Type B pancreatic cell (in vitro differentiated cells): Measurements from ENCODE around the gene HKDC1. TPM values are rescaled to one million over a fixed set of nuclear protein-coding genes. Genes with fewer than 3 reads are reported as not detected.

ENCODE experiments used
- DNase-seq: peaks from one replicate; pipeline ENCODE4 v3.0.0; 2021; ENCODE audit warnings: mixed read lengths; ENCODE audit not compliant: unreplicated experiment; ENCODE audit errors: extremely low spot score
- H3K27ac Mint-ChIP-seq: 2 replicates; pipeline ENCODE4 v1.8.0; 2021; ENCODE audit warnings: mild to moderate bottlenecking, mixed read lengths
- H3K27me3 Mint-ChIP-seq: 2 replicates; pipeline ENCODE4 v1.8.0; 2021; ENCODE audit warnings: mixed read lengths
- H3K36me3 Mint-ChIP-seq: 2 replicates; pipeline ENCODE4 v1.8.0; 2021; ENCODE audit warnings: mixed read lengths
- H3K4me1 Mint-ChIP-seq: one replicate; pipeline ENCODE4 v1.8.0; 2021; ENCODE audit warnings: mixed read lengths; ENCODE audit not compliant: unreplicated experiment
- H3K4me3 Mint-ChIP-seq: 2 replicates; pipeline ENCODE4 v1.8.0; 2021; ENCODE audit warnings: mild to moderate bottlenecking, mixed read lengths
- H3K9me3 Mint-ChIP-seq: 2 replicates; pipeline ENCODE4 v1.8.0; 2021; ENCODE audit warnings: mixed read lengths
- CTCF ChIP-seq: fragments of 200-600 bp; sonication (generic); conservative IDR thresholded peaks from 2 replicates; pipeline ENCODE4 v1.5.0; 2021; ENCODE audit warnings: antibody characterized with exemption, mild to moderate bottlenecking
- total RNA-seq: library from RNA; stranded (reverse); gene quantifications from 2 replicates; pipeline ENCODE4 v1.2.1, GENCODE V29; 2021; ENCODE audit warnings: low replicate concordance

HKDC1 gene
- total RNA-seq, 1 donor from 2014 or later: 2.4 TPM

GRCh38 chr10:69217119-69217754, 2.9 kb upstream of the HKDC1 start:
- Mint-ChIP-seq H3K27ac (no peak overlapping the region), H3K9me3 (no peaks in the 10 kb centered on the region), H3K36me3 (no peaks in the 10 kb centered on the region), H3K27me3 (peaks cover 7% of the 10 kb centered on the region), H3K4me1 (peaks cover 14% of the 10 kb centered on the region), H3K4me3 (no peak overlapping the region)
- TF ChIP-seq CTCF: no peak
- DNase-seq: no peak

- no peak overlapping the region for H3K27ac Mint-ChIP-seq
- H3K36me3 Mint-ChIP-seq: no peaks in the 10 kb centered on the region
- no peaks in the 10 kb centered on the region for H3K9me3 Mint-ChIP-seq
- no peak overlapping the region for H3K4me3 Mint-ChIP-seq
- no peak for DNase-seq
- peaks cover 14% of the 10 kb centered on the region for H3K4me1 Mint-ChIP-seq
- peaks cover 7% of the 10 kb centered on the region for H3K27me3 Mint-ChIP-seq
- TF ChIP-seq CTCF: no peak
Measured at GRCh38 chr10:69218831-69219230, 1.3 kb upstream of the HKDC1 start.

GRCh38 chr10:69220507-69220906, 375 bp downstream of the HKDC1 start:
- DNase-seq: no peak
- Mint-ChIP-seq H3K9me3 (no peaks in the 10 kb centered on the region), H3K4me1 (peaks cover 18% of the 10 kb centered on the region), H3K36me3 (no peaks in the 10 kb centered on the region), H3K4me3 (peak overlapping the region; percentile 34), H3K27ac (peak overlapping the region; percentile 51), H3K27me3 (peaks cover 5% of the 10 kb centered on the region)
- TF ChIP-seq CTCF: no peak

GRCh38 chr10:69222157-69223027, 2.3 kb downstream of the HKDC1 start:
- Mint-ChIP-seq H3K4me1 (peaks cover 16% of the 10 kb centered on the region), H3K27ac (peak overlapping the region; percentile 36), H3K27me3 (peaks cover 4% of the 10 kb centered on the region), H3K36me3 (no peaks in the 10 kb centered on the region), H3K4me3 (no peak overlapping the region), H3K9me3 (no peaks in the 10 kb centered on the region)
- TF ChIP-seq CTCF: peak; percentile 85
- DNase-seq: no peak

- no peaks in the 10 kb centered on the region for H3K9me3 Mint-ChIP-seq
- H3K4me3 Mint-ChIP-seq: no peak overlapping the region
- no peak for TF ChIP-seq CTCF
- no peaks in the 10 kb centered on the region for H3K36me3 Mint-ChIP-seq
- H3K27me3 Mint-ChIP-seq: peaks cover 7% of the 10 kb centered on the region
- DNase-seq: no peak
- H3K4me1 Mint-ChIP-seq: peaks cover 16% of the 10 kb centered on the region
- H3K27ac Mint-ChIP-seq: peak overlapping the region; percentile 34
Measured at GRCh38 chr10:69223028-69223342, 2.9 kb downstream of the HKDC1 start.
